LNCaP clone FGC (cell line): Measurements from ENCODE around the gene NARF.
A peak's percentile ranks its signal among the peaks of the same experiment; 100 is the strongest.

ENCODE experiments used
- DNase-seq: peaks from one replicate; pipeline ENCODE4 v3.0.0-alpha.2; 2011; ENCODE audit warnings: low read depth
- H3K4me3 ChIP-seq: 2 replicates; pipeline ENCODE4 v1.5.1; 2011; ENCODE audit warnings: mild to moderate bottlenecking, low read depth, low read length, control low read depth
- TF ChIP-seq, protein P1 (sequence below): IDR thresholded peaks from 2 replicates; pipeline ENCODE4 v1.5.1; 2012; ENCODE audit warnings: mild to moderate bottlenecking; ENCODE audit not compliant: control insufficient read depth, insufficient read depth; ENCODE audit errors: extremely low read depth

Gene NARF

DNA sequence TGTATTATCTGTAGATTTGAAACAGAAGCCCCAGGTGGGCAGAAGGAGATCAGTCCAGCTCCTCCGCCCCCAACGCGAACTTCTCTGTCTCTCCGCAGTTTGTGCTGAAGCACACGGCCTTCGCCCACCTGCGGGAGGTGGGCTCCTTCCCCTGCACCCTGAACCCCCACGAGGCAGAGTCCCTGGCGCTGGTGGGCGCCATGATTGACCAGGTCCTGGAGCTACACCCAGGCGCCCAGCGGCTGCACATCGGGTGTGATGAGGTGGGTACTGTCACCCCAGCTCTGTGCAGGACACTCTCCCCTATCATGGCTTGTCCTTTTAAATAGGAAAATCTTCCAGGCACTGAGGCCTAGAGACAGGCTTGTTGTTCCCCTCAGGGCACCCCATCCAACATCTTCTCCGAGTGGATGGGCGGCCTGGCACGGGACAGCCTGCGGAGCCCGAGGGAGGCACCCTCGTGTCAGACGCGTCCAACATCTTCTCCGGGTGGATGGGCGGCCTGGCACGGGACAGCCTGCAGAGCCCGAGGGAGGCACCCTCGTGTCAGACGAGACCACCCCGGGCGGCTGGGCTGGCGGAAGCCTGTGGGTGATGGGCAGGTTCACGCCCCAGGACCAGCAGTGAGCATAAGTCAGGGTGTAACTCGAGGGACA, 24.9 kb upstream of the NARF start:
- no peak for DNase-seq
- TF ChIP-seq, protein P1, sequence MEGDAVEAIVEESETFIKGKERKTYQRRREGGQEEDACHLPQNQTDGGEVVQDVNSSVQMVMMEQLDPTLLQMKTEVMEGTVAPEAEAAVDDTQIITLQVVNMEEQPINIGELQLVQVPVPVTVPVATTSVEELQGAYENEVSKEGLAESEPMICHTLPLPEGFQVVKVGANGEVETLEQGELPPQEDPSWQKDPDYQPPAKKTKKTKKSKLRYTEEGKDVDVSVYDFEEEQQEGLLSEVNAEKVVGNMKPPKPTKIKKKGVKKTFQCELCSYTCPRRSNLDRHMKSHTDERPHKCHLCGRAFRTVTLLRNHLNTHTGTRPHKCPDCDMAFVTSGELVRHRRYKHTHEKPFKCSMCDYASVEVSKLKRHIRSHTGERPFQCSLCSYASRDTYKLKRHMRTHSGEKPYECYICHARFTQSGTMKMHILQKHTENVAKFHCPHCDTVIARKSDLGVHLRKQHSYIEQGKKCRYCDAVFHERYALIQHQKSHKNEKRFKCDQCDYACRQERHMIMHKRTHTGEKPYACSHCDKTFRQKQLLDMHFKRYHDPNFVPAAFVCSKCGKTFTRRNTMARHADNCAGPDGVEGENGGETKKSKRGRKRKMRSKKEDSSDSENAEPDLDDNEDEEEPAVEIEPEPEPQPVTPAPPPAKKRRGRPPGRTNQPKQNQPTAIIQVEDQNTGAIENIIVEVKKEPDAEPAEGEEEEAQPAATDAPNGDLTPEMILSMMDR = no peak
- H3K4me3 ChIP-seq = no peak overlapping the region

DNA sequence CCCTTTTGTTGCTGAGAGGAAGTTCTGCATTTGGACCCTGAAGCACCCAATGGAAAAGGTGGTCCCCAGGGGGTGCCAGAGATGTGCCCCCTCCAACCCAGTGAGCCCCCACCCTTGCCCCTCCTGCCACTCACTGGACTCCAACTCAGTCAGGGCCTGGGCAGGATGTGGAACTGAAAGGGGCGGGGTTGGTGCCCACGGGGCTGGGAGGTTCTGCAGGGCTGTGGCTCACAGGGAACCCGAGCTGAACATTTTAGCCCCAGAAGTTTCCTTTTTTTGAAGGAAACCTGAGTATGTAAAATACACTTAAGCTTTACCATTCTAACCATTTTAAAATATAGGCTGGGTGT, 24.4 kb upstream of the NARF start:
- no peak for DNase-seq
- TF ChIP-seq, protein P1 = no peak
- no peak overlapping the region for H3K4me3 ChIP-seq

DNA sequence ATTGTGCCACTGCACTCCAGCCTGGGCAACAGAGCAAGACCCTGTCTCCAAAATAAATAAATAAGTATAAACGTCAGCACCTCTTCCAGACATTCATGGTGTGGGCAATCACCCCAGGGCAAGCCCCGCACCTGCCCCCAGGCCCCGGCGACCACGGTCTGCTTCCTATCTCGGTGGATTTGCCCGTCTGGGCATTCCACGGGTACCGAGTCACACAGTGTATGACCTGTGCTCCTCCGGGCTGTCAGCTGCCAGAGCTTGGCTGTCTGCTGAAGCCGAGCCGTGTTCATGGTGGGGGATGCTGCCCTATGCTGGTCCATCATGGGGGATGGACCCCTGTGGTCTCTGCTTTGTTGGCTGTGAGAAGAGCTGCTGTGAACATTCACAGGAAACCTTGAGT, 23.4 kb upstream of the NARF start:
- TF ChIP-seq, protein P1 = no peak
- no peak for DNase-seq
- H3K4me3 ChIP-seq = no peak overlapping the region

DNA sequence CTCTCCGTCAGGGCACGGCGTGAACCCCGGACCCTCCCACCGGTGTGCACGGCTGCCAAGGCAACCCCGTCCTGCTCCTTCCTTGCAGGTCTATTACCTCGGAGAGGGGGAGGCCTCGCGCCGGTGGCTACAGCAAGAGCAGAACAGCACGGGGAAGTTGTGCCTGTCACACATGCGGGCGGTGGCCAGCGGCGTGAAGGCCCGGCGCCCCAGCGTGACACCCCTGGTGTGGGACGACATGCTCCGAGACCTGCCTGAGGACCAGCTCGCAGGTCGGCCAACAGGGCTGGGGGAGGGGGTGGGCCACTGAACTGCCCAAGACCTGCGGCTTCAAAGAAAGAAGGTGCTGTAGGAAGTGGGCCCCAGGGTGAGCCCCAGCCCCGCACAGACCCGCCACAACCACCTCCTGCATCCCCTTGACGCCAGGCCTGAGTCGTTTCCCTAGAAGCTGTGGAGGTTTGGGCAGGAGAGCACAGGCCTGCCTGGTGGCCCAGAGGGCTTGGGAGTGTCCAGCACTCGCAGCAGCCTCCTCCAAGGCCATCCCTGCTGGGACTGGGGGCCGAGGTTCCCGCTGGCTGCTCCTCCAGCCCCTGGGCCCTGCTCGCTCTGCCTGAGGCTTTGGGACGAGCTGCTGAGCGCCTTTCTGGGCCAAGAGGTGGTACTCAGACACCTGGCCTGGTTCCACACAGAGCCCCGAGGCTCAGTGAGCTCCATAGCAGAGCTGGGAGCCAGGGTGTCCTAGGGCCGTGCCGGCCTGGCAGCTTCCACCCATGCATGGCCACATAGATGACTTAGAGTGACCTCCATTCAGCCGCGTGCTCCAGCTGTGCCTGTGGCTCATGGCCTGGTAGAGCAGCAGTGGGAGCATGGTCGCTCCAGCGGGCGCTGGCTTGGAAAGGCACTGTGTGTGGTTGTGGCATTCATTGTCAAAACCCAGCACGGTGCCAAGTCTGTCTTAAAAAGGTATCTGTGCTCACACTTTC, 22.6 kb upstream of the NARF start:
- no peak overlapping the region for H3K4me3 ChIP-seq
- TF ChIP-seq, protein P1 = no peak
- no peak for DNase-seq

DNA sequence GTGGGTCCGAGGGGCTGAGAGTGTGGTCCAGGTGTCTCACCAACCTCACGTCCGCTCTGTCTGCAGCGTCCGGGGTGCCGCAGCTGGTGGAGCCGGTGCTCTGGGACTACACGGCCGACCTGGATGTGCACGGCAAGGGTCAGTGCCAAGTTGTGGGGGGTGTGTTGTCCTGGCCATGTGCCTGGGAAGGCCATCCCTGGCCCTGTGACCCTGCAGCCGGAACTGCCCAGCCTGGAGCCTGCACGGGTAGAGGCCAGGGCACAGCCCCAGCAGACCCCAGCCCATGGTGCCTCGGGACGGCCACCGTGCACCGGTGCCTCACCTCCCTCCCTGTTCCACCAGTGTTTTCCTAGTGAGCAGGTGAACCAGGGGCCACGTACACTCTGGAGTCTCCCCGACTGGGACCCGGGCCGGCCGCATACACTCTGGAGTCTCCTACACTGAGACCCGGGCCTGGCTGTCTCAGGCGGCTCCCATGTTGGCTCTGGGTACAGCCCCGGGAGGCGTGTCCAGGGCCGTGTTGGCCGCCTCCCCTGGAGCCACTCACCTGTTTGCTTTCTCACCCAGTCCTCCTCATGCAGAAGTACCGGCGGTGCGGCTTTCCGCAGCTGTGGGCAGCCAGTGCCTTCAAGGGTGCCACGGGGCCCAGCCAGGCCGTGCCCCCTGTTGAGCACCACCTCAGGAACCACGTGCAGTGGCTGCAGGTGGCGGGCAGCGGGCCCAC, 21.8 kb upstream of the NARF start:
- TF ChIP-seq, protein P1 = no peak
- H3K4me3 ChIP-seq = no peak overlapping the region
- DNase-seq = peak; percentile 37

DNA sequence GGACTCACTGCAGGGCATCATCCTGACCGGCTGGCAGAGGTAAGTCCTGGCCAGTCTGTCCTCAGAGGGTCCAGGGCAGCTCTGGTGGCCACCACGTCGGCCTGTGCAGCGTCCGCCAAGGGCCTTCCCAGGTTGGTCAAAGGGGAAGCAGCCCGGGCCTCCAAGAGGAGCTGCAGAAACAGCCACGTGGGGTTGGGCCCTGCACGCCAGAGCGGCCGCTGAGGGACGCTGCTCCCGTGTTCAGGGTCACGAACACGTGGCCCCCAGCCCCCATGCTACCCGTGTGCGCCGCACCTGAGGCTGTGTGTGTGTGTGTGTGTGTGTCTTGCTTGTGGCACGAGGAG, 21.2 kb upstream of the NARF start:
- TF ChIP-seq, protein P1 = no peak
- H3K4me3 ChIP-seq = no peak overlapping the region
- DNase-seq = no peak
